K562 (cell line): ENCODE data around the gene GRK3.
"Not testable (repeated sequence)": the region's sequence is repeated elsewhere in the genome, so short reads cannot be mapped to it uniquely, and the experiment has no call there.

Experiments
- ATF7 ChIP-seq: fragments of 450-650 bp; IDR thresholded peaks from 2 replicates; pipeline ENCODE4 v1.7.1; 2014; ENCODE audit warnings: mild to moderate bottlenecking, moderate library complexity
- DNMT1 ChIP-seq: fragments of 450-650 bp; IDR thresholded peaks from 2 replicates; pipeline ENCODE4 v1.6.1; 2016; ENCODE audit warnings: antibody characterized with exemption, mild to moderate bottlenecking
- ZNF592 ChIP-seq: fragments of 450-650 bp; IDR thresholded peaks from 2 replicates; pipeline ENCODE4 v1.6.1; 2017; ENCODE audit warnings: antibody characterized with exemption, mild to moderate bottlenecking

- TF ChIP-seq ZNF592, DNMT1, ATF7: not testable (repeated sequence)
These were observed 41.1 kb downstream of the GRK3 start for GRCh38 chr22:25605565-25605964.
